K562 (cell line): ENCODE measurements around the gene GADD45B. TPM values are rescaled to one million over a fixed set of nuclear protein-coding genes. Genes with fewer than 3 reads are reported as not detected.

Experiments
- BCL6 ChIP-seq: fragments of 250-450 bp; sonication (Bioruptor Pico); IDR thresholded peaks from 2 replicates; pipeline ENCODE4 v1.4.0; 2020
- DPF2 ChIP-seq: fragments of 450-650 bp; IDR thresholded peaks from 2 replicates; pipeline ENCODE4 v1.6.1; 2016
- HBP1 ChIP-seq: fragments of 450-650 bp; formaldehyde crosslinking; IDR thresholded peaks from 2 replicates; pipeline ENCODE4 v1.4.0; 2022; ENCODE audit warnings: missing genetic modification characterization
- HDAC1 ChIP-seq, 2 experiments: fragments of 450-650 bp; IDR thresholded peaks; 2 replicates each; pipeline ENCODE4 v1.6.1; 2016 to 2017; ENCODE audit warnings: inconsistent platforms in 1 of 2, mild to moderate bottlenecking in 1 of 2, moderate library complexity in 1 of 2
- HOMEZ ChIP-seq: fragments of 250-450 bp; sonication (Bioruptor Pico); IDR thresholded peaks from 2 replicates; pipeline ENCODE4 v1.4.0; 2020; ENCODE audit warnings: mild to moderate bottlenecking, moderate library complexity
- MAZ ChIP-seq, 2 experiments: fragments of 450-650 bp in 1 of 2; sonication (generic) in 1 of 2; formaldehyde crosslinking; IDR thresholded peaks in 1 of 2; conservative IDR thresholded peaks in 1 of 2; 2 replicates each; pipeline versions ENCODE4 v1.4.0 to v1.5.0; 2020; ENCODE audit warnings: mild to moderate bottlenecking in 1 of 2, missing genetic modification reagents in 1 of 2
- NFRKB ChIP-seq: fragments of 450-650 bp; IDR thresholded peaks from 2 replicates; pipeline ENCODE4 v1.6.1; 2016; ENCODE audit warnings: low read depth
- RAD21 ChIP-seq, 2 experiments: fragments of 250-450 bp in 1 of 2; fragments of 450-650 bp in 1 of 2; sonication (Bioruptor Pico) in 1 of 2; formaldehyde crosslinking in 1 of 2; IDR thresholded peaks in 1 of 2; conservative IDR thresholded peaks in 1 of 2; 2 replicates each; pipeline versions ENCODE4 v1.4.0 to v1.8.0; 2020 to 2022; ENCODE audit warnings: mild to moderate bottlenecking in 2 of 2, moderate library complexity in 1 of 2
- SMARCA4 ChIP-seq: fragments of 450-650 bp; IDR thresholded peaks from 2 replicates; pipeline ENCODE4 v1.6.1; 2016
- SP2 ChIP-seq: IDR thresholded peaks from 2 replicates; pipeline ENCODE4 v1.6.1; 2011; ENCODE audit warnings: mild to moderate bottlenecking, low read depth, low read length, moderate library complexity; ENCODE audit not compliant: poor library complexity, severe bottlenecking; ENCODE audit errors: extremely low read depth
- U2AF1 ChIP-seq: fragments of 200-400 bp; formaldehyde crosslinking; optimal IDR thresholded peaks from 2 replicates; pipeline ENCODE3; 2017; ENCODE audit warnings: mild to moderate bottlenecking, low read depth, low read length, moderate library complexity
- ZBTB26 ChIP-seq: fragments of 450-650 bp; formaldehyde crosslinking; IDR thresholded peaks from 2 replicates; pipeline ENCODE4 v1.4.0; 2022; ENCODE audit warnings: missing genetic modification characterization
- ZNF140 ChIP-seq: fragments of 250-450 bp; sonication (Bioruptor Pico); IDR thresholded peaks from 2 replicates; pipeline ENCODE4 v1.8.0; 2021; ENCODE audit warnings: moderate library complexity, mild to moderate bottlenecking, inconsistent platforms
- ZNF174 ChIP-seq: fragments of 250-450 bp; sonication (Bioruptor Pico); IDR thresholded peaks from 2 replicates; pipeline ENCODE4 v1.4.0; 2020; ENCODE audit warnings: mild to moderate bottlenecking
- ZNF24 ChIP-seq: fragments of 450-650 bp; IDR thresholded peaks from 2 replicates; pipeline ENCODE4 v1.6.1; 2016
- polyA plus RNA-seq, 8 experiments: library from polyadenylated mRNA; depleted of rRNA in 4 of 8; stranded (reverse) in 5 of 8; unstranded in 3 of 8; fragments of >200 nt; fragmentation: Nextera tagmentation in 2 of 8; fragmentation: Illumina TruSeq in 1 of 8; extraction: Ambion mirVana in 2 of 8; extraction: Trizol in 1 of 8; gene quantifications; 2 replicates each; pipeline versions ENCODE4 v1.2.1 to v1.2.3, GENCODE V29; 2011 to 2014; ENCODE audit warnings: inconsistent platforms in 1 of 8, missing spikeins in 1 of 8
- total RNA-seq, 7 experiments: library from RNA; depleted of rRNA in 6 of 7; stranded (reverse); fragments of >200 nt in 6 of 7; fragmentation: Illumina TruSeq in 2 of 7; extraction: Trizol in 2 of 7; gene quantifications; 2 replicates each; pipeline versions ENCODE4 v1.2.1 to v1.2.3, GENCODE V29; 2011 to 2021; ENCODE audit warnings: low replicate concordance in 1 of 7
- TF ChIP-seq, protein P1 (sequence below): IDR thresholded peaks from 3 replicates; pipeline ENCODE4 v1.6.1; 2011; ENCODE audit warnings: borderline replicate concordance, mild to moderate bottlenecking; ENCODE audit not compliant: insufficient read length, insufficient read depth
- TF ChIP-seq, protein P2 (sequence below): fragments of 250-450 bp; sonication (Bioruptor Pico); IDR thresholded peaks from 2 replicates; pipeline ENCODE4 v1.5.0; 2020; ENCODE audit warnings: mild to moderate bottlenecking, borderline replicate concordance
- TF ChIP-seq, protein P3 (sequence below): sonication (generic); formaldehyde crosslinking; IDR thresholded peaks from 2 replicates; pipeline ENCODE4 v1.5.0; 2020; ENCODE audit warnings: missing genetic modification reagents
- TF ChIP-seq, protein P4 (sequence below): fragments of 250-450 bp; sonication (Bioruptor Pico); IDR thresholded peaks from 2 replicates; pipeline ENCODE4 v1.8.0; 2021; ENCODE audit warnings: moderate library complexity, mild to moderate bottlenecking, inconsistent platforms

Gene GADD45B
- total and polyA plus RNA-seq, 9 of the 15 experiments (the other 6 are each of a cell fraction or from before 2014, with no cell fraction given) = 0.06 to 4.1 (median 2.1) TPM

- TF ChIP-seq, protein P1, sequence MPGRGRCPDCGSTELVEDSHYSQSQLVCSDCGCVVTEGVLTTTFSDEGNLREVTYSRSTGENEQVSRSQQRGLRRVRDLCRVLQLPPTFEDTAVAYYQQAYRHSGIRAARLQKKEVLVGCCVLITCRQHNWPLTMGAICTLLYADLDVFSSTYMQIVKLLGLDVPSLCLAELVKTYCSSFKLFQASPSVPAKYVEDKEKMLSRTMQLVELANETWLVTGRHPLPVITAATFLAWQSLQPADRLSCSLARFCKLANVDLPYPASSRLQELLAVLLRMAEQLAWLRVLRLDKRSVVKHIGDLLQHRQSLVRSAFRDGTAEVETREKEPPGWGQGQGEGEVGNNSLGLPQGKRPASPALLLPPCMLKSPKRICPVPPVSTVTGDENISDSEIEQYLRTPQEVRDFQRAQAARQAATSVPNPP = no peak
- TF ChIP-seq, protein P2, sequence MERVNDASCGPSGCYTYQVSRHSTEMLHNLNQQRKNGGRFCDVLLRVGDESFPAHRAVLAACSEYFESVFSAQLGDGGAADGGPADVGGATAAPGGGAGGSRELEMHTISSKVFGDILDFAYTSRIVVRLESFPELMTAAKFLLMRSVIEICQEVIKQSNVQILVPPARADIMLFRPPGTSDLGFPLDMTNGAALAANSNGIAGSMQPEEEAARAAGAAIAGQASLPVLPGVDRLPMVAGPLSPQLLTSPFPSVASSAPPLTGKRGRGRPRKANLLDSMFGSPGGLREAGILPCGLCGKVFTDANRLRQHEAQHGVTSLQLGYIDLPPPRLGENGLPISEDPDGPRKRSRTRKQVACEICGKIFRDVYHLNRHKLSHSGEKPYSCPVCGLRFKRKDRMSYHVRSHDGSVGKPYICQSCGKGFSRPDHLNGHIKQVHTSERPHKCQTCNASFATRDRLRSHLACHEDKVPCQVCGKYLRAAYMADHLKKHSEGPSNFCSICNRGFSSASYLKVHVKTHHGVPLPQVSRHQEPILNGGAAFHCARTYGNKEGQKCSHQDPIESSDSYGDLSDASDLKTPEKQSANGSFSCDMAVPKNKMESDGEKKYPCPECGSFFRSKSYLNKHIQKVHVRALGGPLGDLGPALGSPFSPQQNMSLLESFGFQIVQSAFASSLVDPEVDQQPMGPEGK (CRISPR knock-in tag) = no peak
- TF ChIP-seq ZNF140 (CRISPR knock-in tag) (no peak), SMARCA4 (no peak; the same call in 1 of the 2 replicates), RAD21 (CRISPR knock-in tag; conservative IDR thresholded peaks at IDR 0.05 in 1 of 2, IDR thresholded peaks at IDR 0.05 in 1 of 2) (peak; percentile 11 to 20; a peak in 2 of 4 replicates), BCL6 (CRISPR knock-in tag) (no peak), DPF2 (no peak), SP2 (no peak), ZNF24 (no peak), HDAC1 (IDR thresholded peaks at IDR 0.05) (peak in 1 of 2 experiments; percentile 2; a peak in 1 of 4 replicates), ZNF174 (CRISPR knock-in tag) (no peak), U2AF1 (no peak), MAZ (CRISPR knock-in tag; conservative IDR thresholded peaks at IDR 0.05 in 1 of 2, IDR thresholded peaks at IDR 0.05 in 1 of 2) (peak in 1 of 2 experiments; percentile 71), ZBTB26 (CRISPR knock-in tag) (no peak), HOMEZ (no peak), NFRKB (no peak), HBP1 (CRISPR knock-in tag) (peak; percentile 83; the same call in 1 of the 2 replicates)
- TF ChIP-seq, protein P3, sequence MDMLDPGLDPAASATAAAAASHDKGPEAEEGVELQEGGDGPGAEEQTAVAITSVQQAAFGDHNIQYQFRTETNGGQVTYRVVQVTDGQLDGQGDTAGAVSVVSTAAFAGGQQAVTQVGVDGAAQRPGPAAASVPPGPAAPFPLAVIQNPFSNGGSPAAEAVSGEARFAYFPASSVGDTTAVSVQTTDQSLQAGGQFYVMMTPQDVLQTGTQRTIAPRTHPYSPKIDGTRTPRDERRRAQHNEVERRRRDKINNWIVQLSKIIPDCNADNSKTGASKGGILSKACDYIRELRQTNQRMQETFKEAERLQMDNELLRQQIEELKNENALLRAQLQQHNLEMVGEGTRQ (CRISPR knock-in tag) = peak; percentile 78
- TF ChIP-seq, protein P4, sequence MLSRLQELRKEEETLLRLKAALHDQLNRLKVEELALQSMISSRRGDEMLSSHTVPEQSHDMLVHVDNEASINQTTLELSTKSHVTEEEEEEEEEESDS (CRISPR knock-in tag) = no peak
Measured at GRCh38 chr19:2475702-2476450, at the start of gene GADD45B (continued).
